IMR-90 (cell line): ENCODE measurements around the gene PPP2R1B. TPM values are rescaled to one million over a fixed set of nuclear protein-coding genes. Genes with fewer than 3 reads are reported as not detected.

Experiments used
- ATAC-seq: fragments of 200-7000 bp; cut with Tn5 transposase; 2 replicates; pipeline ENCODE4 v1.9.1; 2020; ENCODE audit warnings: low read depth, mild to moderate bottlenecking, moderate library complexity
- BruUV-seq: library from RNA; stranded (reverse); fragments of 400-500 nt; replicated peaks from 2 replicates; lab custom pipeline; 2021; lab: Mats Ljungman, UMichigan
- CTCF ChIA-PET: fragments of 300-600 bp; formaldehyde crosslinking; extraction: SDS; loops from one replicate; lab custom pipeline; 2021; ENCODE audit warnings: antibody characterized with exemption; lab: Yijun Ruan, JAX
- POLR2A ChIA-PET: fragments of 300-600 bp; sonication (Branson Sonifier 250); formaldehyde crosslinking; loops from one replicate; lab custom pipeline; 2022; ENCODE audit warnings: antibody characterized with exemption; ENCODE audit not compliant: unreplicated experiment; lab: Charles Lee
- DNase-seq: peaks from one replicate; pipeline ENCODE4 v3.0.0; 2013
- H2AFZ ChIP-seq: replicated peaks from 2 replicates; pipeline ENCODE3; 2013; ENCODE audit warnings: low read length, mild to moderate bottlenecking; ENCODE audit not compliant: poor library complexity
- H2AK5ac ChIP-seq: 2 replicates; pipeline ENCODE4 v1.6.1; 2013; ENCODE audit warnings: low read depth, low read length, inconsistent platforms
- H2AK9ac ChIP-seq: replicated peaks from 2 replicates; pipeline ENCODE3; 2013; ENCODE audit warnings: mild to moderate bottlenecking, low read depth, low read length, moderate library complexity; ENCODE audit not compliant: poor library complexity
- H2BK120ac ChIP-seq: 2 replicates; pipeline ENCODE4 v1.6.1; 2013; ENCODE audit warnings: low read depth, low read length, inconsistent platforms
- H2BK15ac ChIP-seq: 3 replicates; pipeline ENCODE4 v1.6.1; 2013; ENCODE audit warnings: low read depth, low read length, inconsistent platforms
- H2BK20ac ChIP-seq: 2 replicates; pipeline ENCODE4 v1.6.1; 2013; ENCODE audit warnings: low read depth, mild to moderate bottlenecking, inconsistent platforms, low read length, moderate library complexity
- H2BK5ac ChIP-seq: 2 replicates; pipeline ENCODE4 v1.6.1; 2013; ENCODE audit warnings: mild to moderate bottlenecking, low read depth, low read length, inconsistent platforms; ENCODE audit not compliant: poor library complexity, severe bottlenecking
- H3K14ac ChIP-seq: replicated peaks from 2 replicates; pipeline ENCODE4 v1.6.1; 2013; ENCODE audit warnings: low read depth, low read length, inconsistent platforms
- H3K18ac ChIP-seq: 2 replicates; pipeline ENCODE4 v1.6.1; 2013; ENCODE audit warnings: low read depth, low read length, control low read depth
- H3K23ac ChIP-seq: 2 replicates; pipeline ENCODE4 v1.6.1; 2013; ENCODE audit warnings: low read depth, low read length, inconsistent platforms
- H3K27ac ChIP-seq: 2 replicates; pipeline ENCODE4 v1.5.1; 2013; ENCODE audit warnings: mild to moderate bottlenecking, control low read depth, low read length; ENCODE audit not compliant: insufficient read depth
- H3K27me3 ChIP-seq: 2 replicates; pipeline ENCODE4 v1.6.1; 2013; ENCODE audit warnings: low read length; ENCODE audit not compliant: control insufficient read depth, insufficient read depth
- H3K36me3 ChIP-seq: 2 replicates; pipeline ENCODE4 v1.6.1; 2013; ENCODE audit warnings: low read length, mixed read lengths; ENCODE audit not compliant: control insufficient read depth, insufficient read depth
- H3K4ac ChIP-seq: 2 replicates; pipeline ENCODE4 v1.6.1; 2013; ENCODE audit warnings: low read depth, low read length, inconsistent platforms
- H3K4me1 ChIP-seq: 2 replicates; pipeline ENCODE4 v1.6.1; 2013; ENCODE audit warnings: low read length, mixed read lengths; ENCODE audit not compliant: control insufficient read depth, insufficient read depth
- H3K4me2 ChIP-seq: 2 replicates; pipeline ENCODE4 v1.6.1; 2013; ENCODE audit warnings: low read depth, mild to moderate bottlenecking, control low read depth, low read length, moderate library complexity
- H3K4me3 ChIP-seq: 2 replicates; pipeline ENCODE4 v1.5.1; 2013; ENCODE audit warnings: low read depth, mild to moderate bottlenecking, control low read depth, low read length, moderate library complexity; ENCODE audit not compliant: insufficient read depth
- H3K56ac ChIP-seq: 2 replicates; pipeline ENCODE4 v1.6.1; 2013; ENCODE audit warnings: low read length, inconsistent platforms; ENCODE audit not compliant: insufficient read depth; ENCODE audit errors: extremely low read depth
- H3K79me1 ChIP-seq, 2 experiments: 2 replicates each; pipeline ENCODE4 v1.6.1; 2013; ENCODE audit warnings: low read length in 2 of 2, inconsistent platforms in 1 of 2, low read depth in 1 of 2
- H3K9ac ChIP-seq: 2 replicates; pipeline ENCODE4 v1.6.1; 2013; ENCODE audit warnings: low read depth, low read length, control low read depth
- H3K9me1 ChIP-seq: 2 replicates; pipeline ENCODE4 v1.6.1; 2013; ENCODE audit warnings: low read length, inconsistent platforms; ENCODE audit not compliant: insufficient read depth
- H3K9me3 ChIP-seq: 2 replicates; pipeline ENCODE4 v1.6.1; 2013; ENCODE audit warnings: low read length; ENCODE audit not compliant: control insufficient read depth, insufficient read depth
- H4K20me1 ChIP-seq: 2 replicates; pipeline ENCODE4 v1.6.1; 2013; ENCODE audit warnings: low read length, inconsistent platforms; ENCODE audit not compliant: insufficient read depth
- H4K5ac ChIP-seq: 2 replicates; pipeline ENCODE4 v1.6.1; 2013; ENCODE audit warnings: mild to moderate bottlenecking, low read depth, low read length, control low read depth
- H4K8ac ChIP-seq, 2 experiments: 2 replicates each; pipeline ENCODE4 v1.6.1; 2013; ENCODE audit warnings: low read depth in 2 of 2, low read length in 2 of 2, control low read depth in 1 of 2, inconsistent platforms in 1 of 2
- H4K91ac ChIP-seq: 2 replicates; pipeline ENCODE4 v1.6.1; 2013; ENCODE audit warnings: low read depth, low read length, inconsistent platforms; ENCODE audit not compliant: insufficient read depth
- BHLHE40 ChIP-seq: fragments of 150-350 bp; IDR thresholded peaks from 2 replicates; pipeline ENCODE4 v1.6.1; 2016; ENCODE audit warnings: mild to moderate bottlenecking, low read depth, low read length
- CEBPB ChIP-seq: IDR thresholded peaks from 2 replicates; pipeline ENCODE4 v1.6.1; 2012; ENCODE audit warnings: low read depth, low read length, improper control_type of control experiment
- CHD1 ChIP-seq: IDR thresholded peaks from 2 replicates; pipeline ENCODE4 v1.6.1; 2012; ENCODE audit warnings: low read depth, low read length, improper control_type of control experiment
- FOS ChIP-seq: fragments of 150-350 bp; IDR thresholded peaks from 2 replicates; pipeline ENCODE4 v1.6.1; 2016; ENCODE audit warnings: low read depth, low read length
- MAZ ChIP-seq: IDR thresholded peaks from 2 replicates; pipeline ENCODE4 v1.6.1; 2012; ENCODE audit warnings: low read depth, mild to moderate bottlenecking, low read length, improper control_type of control experiment, moderate library complexity, borderline replicate concordance
- MXI1 ChIP-seq: IDR thresholded peaks from 2 replicates; pipeline ENCODE4 v1.6.1; 2012; ENCODE audit warnings: low read depth, mild to moderate bottlenecking, low read length, moderate library complexity, borderline replicate concordance
- POLR2A ChIP-seq: IDR thresholded peaks from 2 replicates; pipeline ENCODE4 v1.6.1; 2012; ENCODE audit warnings: mild to moderate bottlenecking, low read depth, low read length
- RAD21 ChIP-seq: IDR thresholded peaks from 2 replicates; pipeline ENCODE4 v1.6.1; 2012; ENCODE audit warnings: low read length, improper control_type of control experiment
- WGBS, 2 experiments: methylation state at CpG; one replicate each; pipeline versions ENCODE4 v1.1.5 to v1.1.7; 2013; ENCODE audit warnings: missing lambda C conversion rate in 2 of 2; ENCODE audit not compliant: insufficient read length in 1 of 2; ENCODE audit errors: extremely low coverage in 2 of 2; 5-methylcytosine and 5-hydroxymethylcytosine counted together
- dilution Hi-C: fragments of 300-500 bp; cut with HindIII; formaldehyde crosslinking; loops from one replicate; pipeline ENCODE4 v1.14.3; 2018; ENCODE audit warnings: low sequenced_read_pairs; ENCODE audit not compliant: unreplicated experiment
- in situ Hi-C: fragments of 300-500 bp; cut with MboI; formaldehyde crosslinking; loops from 3 replicates; pipeline ENCODE4 v1.14.3; 2019; ENCODE audit warnings: low sequenced_read_pairs, inconsistent platforms, mixed read lengths
- intact Hi-C: fragments of 100-400 bp; cut with micrococcal nuclease; formaldehyde crosslinking; loops from 2 replicates; pipeline ENCODE4 v1.10.0; 2022
- polyA plus RNA-seq, 3 experiments: library from polyadenylated mRNA; depleted of rRNA; stranded (reverse); fragments of >200 nt; gene quantifications; 2 replicates each; pipeline ENCODE4 v1.2.3, GENCODE V29; 2012; ENCODE audit warnings: low replicate concordance in 1 of 3
- total RNA-seq: library from RNA; depleted of rRNA; stranded (reverse); fragments of >200 nt; gene quantifications from 2 replicates; pipeline ENCODE4 v1.2.3, GENCODE V29; 2012

The PPP2R1B gene
- total and polyA plus RNA-seq, 2 of the 4 experiments (the other 2 are of a cell fraction) = 23.0 to 62.9 TPM

- Histone ChIP-seq H3K14ac (peak overlapping the region; percentile 72), H3K27ac (peak overlapping the region; percentile 43; the same call in 1 of the 2 replicates)
- dilution Hi-C loops = no loop called here
Observed at GRCh38 chr11:111814557-111815320, 48.5 kb upstream of the PPP2R1B start.

More at GRCh38 chr11:111814557-111815320, 48.5 kb upstream of the PPP2R1B start:
- Histone ChIP-seq H3K4me2 (peak overlapping the region; percentile 60; the same call in 1 of the 2 replicates), H3K4ac (no peak overlapping the region; the same call in 1 of the 2 replicates), H3K79me1 (peaks cover 3 to 6% of the 10 kb centered on the region in 2 experiments; a peak in 1 of 4 replicates), H2AK5ac (no peak overlapping the region; the same call in 1 of the 2 replicates), H2BK120ac (peak overlapping the region; percentile 56; the same call in 1 of the 2 replicates), H2BK5ac (peak overlapping the region; percentile 95), H3K4me3 (no peak overlapping the region), H3K56ac (no peak overlapping the region), H3K9me1 (peaks cover 6% of the 10 kb centered on the region; the same call in 1 of the 2 replicates), H4K91ac (peak overlapping the region; percentile 43; the same call in 1 of the 2 replicates), H3K18ac (peak overlapping the region; percentile 81; the same call in 1 of the 2 replicates), H3K36me3 (no peaks in the 10 kb centered on the region), H2AK9ac (no peak overlapping the region), H2BK20ac (no peak overlapping the region), H4K20me1 (peaks cover 2% of the 10 kb centered on the region; the same call in 1 of the 2 replicates), H3K9ac (no peak overlapping the region; the same call in 1 of the 2 replicates), H3K9me3 (no peaks in the 10 kb centered on the region), H2AFZ (no peak overlapping the region), H3K23ac (no peak overlapping the region), H3K4me1 (peaks cover 10% of the 10 kb centered on the region), H3K27me3 (no peaks in the 10 kb centered on the region), H4K8ac (peak overlapping the region in 1 of 2 experiments; percentile 77; a peak in 3 of 4 replicates), H2BK15ac (0 out of 3 replicates have a peak overlapping the region, but pooled peaks have one; percentile 27), H4K5ac (peak overlapping the region; percentile 67; the same call in 1 of the 2 replicates)
- no peak for TF ChIP-seq POLR2A
- no peak for TF ChIP-seq FOS
- TF ChIP-seq CHD1 = no peak
- no peak for TF ChIP-seq MAZ
- TF ChIP-seq BHLHE40 = no peak
- no peak for TF ChIP-seq CEBPB
- no peak for TF ChIP-seq RAD21
- no peak for TF ChIP-seq MXI1
- BruUV-seq = no TSS peak
- in situ Hi-C loops (no loop called here), intact Hi-C loops (loop anchor here (5.0 kb wide), 1 partner anchor 32 kb away; no protein-coding TSS in a partner anchor)
- DNase-seq (peak; percentile 91), ATAC-seq (peak; percentile 67)
- WGBS, 2 experiments = 96% methylated on average over 4 of the region's 8 CpGs; no CpG with 5 or more reads in 1 of the 2 experiments
- ChIA-PET POLR2A (no interaction called here), CTCF (interaction anchor here (1.6 kb wide), 1 partner anchor 38 kb away, joined by 3 read pairs; no protein-coding TSS in a partner anchor)
